ENCODE measurements around the gene ASIC4. TPM values are rescaled to one million over a fixed set of nuclear protein-coding genes. Genes with fewer than 3 reads are reported as not detected.
A peak's percentile ranks its signal among the peaks of the same experiment; 100 is the strongest.

Gene ASIC4
- total and polyA plus RNA-seq, 2 of the 4 experiments (the other 2 are of a cell fraction), result 0.10 TPM; not detected in 1

DNA sequence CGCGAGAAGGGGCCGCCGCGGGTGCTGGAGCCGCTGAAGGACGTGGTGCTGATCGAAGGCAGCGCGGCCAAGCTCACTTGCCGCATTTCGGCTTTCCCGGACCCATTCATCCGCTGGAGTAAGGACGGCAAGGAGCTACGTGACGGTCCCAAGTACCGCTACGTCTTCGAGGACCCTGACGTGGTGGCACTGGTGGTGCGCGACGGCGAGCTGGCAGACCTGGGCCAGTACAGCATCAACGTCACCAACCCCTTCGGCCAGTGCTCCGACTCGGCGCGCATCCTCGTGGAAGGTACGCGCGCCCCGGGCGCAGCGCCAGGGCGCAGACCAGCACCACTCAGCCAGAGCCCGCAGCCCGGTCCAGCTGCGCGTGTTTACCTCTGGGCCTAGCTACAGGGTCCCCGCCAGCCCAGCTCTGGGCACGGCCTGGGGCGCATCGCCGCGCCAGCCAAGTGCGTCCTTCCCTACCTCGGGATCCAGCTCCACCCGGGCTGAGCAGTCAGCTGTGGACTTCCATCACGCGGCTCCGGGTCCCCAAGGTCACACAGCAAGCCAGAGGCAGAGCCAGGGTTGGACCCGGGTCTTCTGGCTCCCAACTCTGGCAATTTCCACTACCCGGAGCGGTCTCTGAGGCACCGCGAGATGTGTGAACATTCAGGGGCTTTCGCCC lies 17.3 kb upstream of the ASIC4 start:
- no peak for ATAC-seq (ENCODE audit: low read depth)
- Histone ChIP-seq H3K36me3 (ENCODE audit: control insufficient read depth, insufficient read depth, low read length) (peaks cover 4% of the 10 kb centered on the region; the same call in 1 of the 2 replicates), H2AK9ac (replicated peaks; ENCODE audit: low read depth, low read length, poor library complexity) (peak overlapping the region; percentile 56), H3K14ac (replicated peaks; ENCODE audit: low read depth, low read length) (peak overlapping the region; percentile 85; the same call in 1 of the 2 replicates), H2BK120ac (ENCODE audit: low read depth, low read length) (no peak overlapping the region), H4K20me1 (ENCODE audit: insufficient read depth, low read length) (no peaks in the 10 kb centered on the region), H3K56ac (ENCODE audit: extremely low read depth, insufficient read depth, low read length) (no peak overlapping the region), H3K4me2 (ENCODE audit: low read depth, low read length) (no peak overlapping the region), H3K23ac (ENCODE audit: low read depth, low read length) (peak overlapping the region; percentile 16; the same call in 1 of the 2 replicates), H3K9ac (ENCODE audit: low read depth, low read length) (no peak overlapping the region), H2BK15ac (ENCODE audit: low read depth, low read length) (no peak overlapping the region), H3K79me1 (ENCODE audit: low read depth in 1 of 2, low read length in 2 of 2) (peaks cover 18 to 27% of the 10 kb centered on the region in 2 experiments), H3K27ac (ENCODE audit: insufficient read depth, low read length) (no peak overlapping the region), H4K8ac (ENCODE audit: low read depth in 2 of 2, low read length in 2 of 2) (peak overlapping the region; percentile 76 to 83; a peak in 2 of 4 replicates), H3K9me1 (ENCODE audit: insufficient read depth, low read length) (peaks cover 12% of the 10 kb centered on the region), H4K5ac (ENCODE audit: low read depth, low read length) (peak overlapping the region; percentile 57; the same call in 1 of the 2 replicates), H3K18ac (ENCODE audit: low read depth, low read length) (no peak overlapping the region), H2BK5ac (ENCODE audit: low read depth, low read length, poor library complexity, severe bottlenecking) (no peak overlapping the region), H3K4me1 (ENCODE audit: control insufficient read depth, insufficient read depth, low read length) (peaks cover 15% of the 10 kb centered on the region), H3K9me3 (ENCODE audit: control insufficient read depth, insufficient read depth, low read length) (no peaks in the 10 kb centered on the region), H3K4ac (ENCODE audit: low read depth, low read length) (peak overlapping the region; percentile 88; the same call in 1 of the 2 replicates), H2AFZ (replicated peaks; ENCODE audit: low read length, poor library complexity) (peak overlapping the region; percentile 98), H4K91ac (ENCODE audit: insufficient read depth, low read depth, low read length) (no peak overlapping the region), H2AK5ac (ENCODE audit: low read depth, low read length) (peak overlapping the region; percentile 46), H3K27me3 (ENCODE audit: control insufficient read depth, insufficient read depth, low read length) (no peaks in the 10 kb centered on the region; the same call in 1 of the 2 replicates), H3K4me3 (ENCODE audit: insufficient read depth, low read depth, low read length) (no peak overlapping the region), H2BK20ac (ENCODE audit: low read depth, low read length) (no peak overlapping the region)
- dilution Hi-C loops (cut with HindIII; ENCODE audit: low sequenced_read_pairs, unreplicated experiment) (no loop called here), in situ Hi-C loops (cut with MboI; ENCODE audit: low sequenced_read_pairs) (no loop called here), intact Hi-C loops (cut with micrococcal nuclease) (no loop called here)
- POLR2A ChIA-PET (ENCODE audit: unreplicated experiment), result no interaction called here
- CTCF ChIA-PET, result interaction anchor here (0.9 to 4.1 kb wide), 4 partner anchors 13 to 33 kb away, joined by 3 to 28 read pairs (median 8); no protein-coding TSS in a partner anchor
- TF ChIP-seq POLR2A (IDR thresholded peaks at IDR 0.05; ENCODE audit: low read depth, low read length), result no peak
- no peak for TF ChIP-seq MXI1 (IDR thresholded peaks at IDR 0.05; ENCODE audit: borderline replicate concordance, low read depth, low read length)
- TF ChIP-seq CHD1 (IDR thresholded peaks at IDR 0.05; ENCODE audit: low read depth, low read length), result no peak
- no peak for TF ChIP-seq BHLHE40 (IDR thresholded peaks at IDR 0.05; ENCODE audit: low read depth, low read length)
- TF ChIP-seq CTCF (conservative IDR thresholded peaks at IDR 0.05; ENCODE audit: low read depth, low read length), result no peak
- TF ChIP-seq SMC3 (IDR thresholded peaks at IDR 0.05; ENCODE audit: low read depth, low read length), result no peak
- TF ChIP-seq MAZ (IDR thresholded peaks at IDR 0.05; ENCODE audit: borderline replicate concordance, low read depth, low read length), result no peak
- TF ChIP-seq CEBPB (IDR thresholded peaks at IDR 0.05; ENCODE audit: low read depth, low read length), result no peak
- no peak for TF ChIP-seq ELK1 (IDR thresholded peaks at IDR 0.05; ENCODE audit: borderline replicate concordance, low read depth, low read length)
- TF ChIP-seq RCOR1 (IDR thresholded peaks at IDR 0.05; ENCODE audit: insufficient replicate concordance, low read length), result no peak
- WGBS, 2 experiments (ENCODE audit: extremely low coverage in 2 of 2, insufficient read length in 1 of 2), result 45% methylated on average over 39 of the region's 61 CpGs; no CpG with 5 or more reads in 1 of the 2 experiments
- no TSS peak for BruUV-seq (replicated peaks)
- DNase-seq, result no peak
